GM21786 (cell line): ENCODE data around the gene TRAPPC6A.

Source experiments
- ATAC-seq: cut with Tn5 transposase; IDR thresholded peaks from one replicate; pipeline ENCODE4 v1.9.1; 2021; ENCODE audit not compliant: unreplicated experiment

TRAPPC6A gene

GRCh38 chr19:45177817-45178261 is at the start of gene TRAPPC6A:
TSS of gene TRAPPC6A (minus strand) at chr19:45178237. CDS start at chr19:45178218, 19 bp downstream.
- ATAC-seq = no peak

GRCh38 chr19:45224645-45225044 is 46.6 kb upstream of the TRAPPC6A start:
- no peak for ATAC-seq

GRCh38 chr19:45223879-45224278 is 45.8 kb upstream of the TRAPPC6A start:
- ATAC-seq = no peak

GRCh38 chr19:45222724-45223123 is 44.7 kb upstream of the TRAPPC6A start:
- no peak for ATAC-seq

GRCh38 chr19:45218911-45219743 is 41.1 kb upstream of the TRAPPC6A start:
- no peak for ATAC-seq

GRCh38 chr19:45218426-45218825 is 40.4 kb upstream of the TRAPPC6A start:
- ATAC-seq = no peak

- no peak for ATAC-seq
These were observed 39.9 kb upstream of the TRAPPC6A start for GRCh38 chr19:45217957-45218334.

- no peak for ATAC-seq
These were observed 39.3 kb upstream of the TRAPPC6A start for GRCh38 chr19:45217193-45217956.

- no peak for ATAC-seq
These were observed 38.6 kb upstream of the TRAPPC6A start for GRCh38 chr19:45216667-45217066.

GRCh38 chr19:45215391-45216191 is 37.6 kb upstream of the TRAPPC6A start:
- ATAC-seq = no peak

GRCh38 chr19:45213031-45213430 is 35.0 kb upstream of the TRAPPC6A start:
- no peak for ATAC-seq

GRCh38 chr19:45211751-45212381 is 33.8 kb upstream of the TRAPPC6A start:
- no peak for ATAC-seq

GRCh38 chr19:45206328-45206727 is 28.3 kb upstream of the TRAPPC6A start:
- ATAC-seq = no peak

- ATAC-seq = no peak
These were observed 27.8 kb upstream of the TRAPPC6A start for GRCh38 chr19:45205810-45206209.

- no peak for ATAC-seq
These were observed 24.6 kb upstream of the TRAPPC6A start for GRCh38 chr19:45202637-45203036.

GRCh38 chr19:45200568-45200967 is 22.5 kb upstream of the TRAPPC6A start:
- ATAC-seq = no peak

GRCh38 chr19:45195764-45196163 is 17.7 kb upstream of the TRAPPC6A start:
- ATAC-seq = no peak

GRCh38 chr19:45191375-45191774 is 13.3 kb upstream of the TRAPPC6A start:
- no peak for ATAC-seq

- ATAC-seq = no peak
These were observed 11.9 kb upstream of the TRAPPC6A start for GRCh38 chr19:45189971-45190370.

- ATAC-seq = no peak
These were observed 9.5 kb upstream of the TRAPPC6A start for GRCh38 chr19:45187421-45188100.
